Ureter (tissue), 1 donor: ENCODE data around the gene ASTL. TPM values are rescaled to one million over a fixed set of nuclear protein-coding genes. Genes with fewer than 3 reads are reported as not detected.
A peak's percentile ranks its signal among the peaks of the same experiment; 100 is the strongest.

Source experiments
- DNase-seq: peaks from one replicate; pipeline ENCODE4 v3.0.0-alpha.2; 2020; ENCODE audit warnings: low spot score
- total RNA-seq: library from RNA; stranded (reverse); gene quantifications from one replicate; pipeline ENCODE4 v1.2.4, GENCODE V29; 2023
- donor health status: DM: yes; HTN: yes; CAD: no.

The ASTL gene
- total RNA-seq, 1 donor from 2014 or later = not detected

DNA sequence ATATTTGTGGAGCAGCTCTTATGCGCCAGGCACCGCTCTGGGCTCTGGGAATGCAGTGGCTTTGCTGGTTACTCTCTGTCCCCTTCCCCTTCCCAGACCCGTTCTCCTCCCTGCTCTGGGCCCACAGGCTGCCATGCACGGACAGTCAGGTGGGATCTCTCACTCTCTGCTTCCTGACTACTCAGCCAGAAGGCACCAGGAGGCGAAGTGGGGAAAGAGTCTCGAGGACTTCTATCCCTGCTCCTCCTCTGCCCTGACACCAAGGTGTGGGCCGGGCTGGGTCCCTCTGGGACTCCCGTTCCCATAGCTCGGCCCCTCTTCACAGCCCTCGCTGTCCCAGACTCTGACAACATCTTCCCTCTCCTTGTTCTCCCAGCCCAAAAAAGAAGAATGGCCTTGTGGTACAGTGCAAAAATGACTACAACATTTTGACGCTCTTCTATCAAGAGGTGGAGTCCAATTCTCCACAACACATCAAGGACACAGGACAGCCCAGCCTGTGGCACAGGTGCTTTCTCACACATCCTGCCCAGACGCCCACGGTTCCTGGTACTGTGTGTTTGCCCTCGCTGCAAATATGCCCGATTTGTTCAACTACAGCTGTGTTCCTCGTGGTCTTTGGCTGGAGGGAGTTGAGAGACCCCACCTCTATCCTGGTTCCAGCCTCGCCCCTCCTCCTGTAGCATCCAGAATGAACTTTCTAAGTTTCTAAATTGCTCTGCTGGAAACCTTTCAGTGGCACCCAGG is 21.0 kb upstream of the ASTL start:
- DNase-seq = no peak

DNA sequence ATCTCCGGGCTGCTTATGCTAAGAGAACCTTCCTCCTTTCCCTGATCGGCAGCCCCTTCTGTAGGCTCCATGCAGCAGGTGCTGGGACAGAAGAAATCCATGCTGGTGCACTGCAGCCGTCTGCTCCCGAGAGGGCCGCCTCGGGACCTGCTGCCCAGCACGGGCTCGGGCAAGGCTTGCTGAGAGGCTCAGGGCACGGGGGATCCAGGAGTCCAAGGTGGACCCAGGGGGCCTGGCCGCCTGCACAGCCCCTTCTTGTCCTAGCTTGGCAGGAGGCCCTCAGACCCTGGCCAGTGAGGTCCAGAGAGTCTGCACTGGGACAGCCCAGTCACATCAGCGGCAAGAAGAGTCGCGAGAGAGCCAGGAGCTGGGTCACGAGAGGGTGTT is 20.2 kb upstream of the ASTL start:
- DNase-seq = no peak

DNA sequence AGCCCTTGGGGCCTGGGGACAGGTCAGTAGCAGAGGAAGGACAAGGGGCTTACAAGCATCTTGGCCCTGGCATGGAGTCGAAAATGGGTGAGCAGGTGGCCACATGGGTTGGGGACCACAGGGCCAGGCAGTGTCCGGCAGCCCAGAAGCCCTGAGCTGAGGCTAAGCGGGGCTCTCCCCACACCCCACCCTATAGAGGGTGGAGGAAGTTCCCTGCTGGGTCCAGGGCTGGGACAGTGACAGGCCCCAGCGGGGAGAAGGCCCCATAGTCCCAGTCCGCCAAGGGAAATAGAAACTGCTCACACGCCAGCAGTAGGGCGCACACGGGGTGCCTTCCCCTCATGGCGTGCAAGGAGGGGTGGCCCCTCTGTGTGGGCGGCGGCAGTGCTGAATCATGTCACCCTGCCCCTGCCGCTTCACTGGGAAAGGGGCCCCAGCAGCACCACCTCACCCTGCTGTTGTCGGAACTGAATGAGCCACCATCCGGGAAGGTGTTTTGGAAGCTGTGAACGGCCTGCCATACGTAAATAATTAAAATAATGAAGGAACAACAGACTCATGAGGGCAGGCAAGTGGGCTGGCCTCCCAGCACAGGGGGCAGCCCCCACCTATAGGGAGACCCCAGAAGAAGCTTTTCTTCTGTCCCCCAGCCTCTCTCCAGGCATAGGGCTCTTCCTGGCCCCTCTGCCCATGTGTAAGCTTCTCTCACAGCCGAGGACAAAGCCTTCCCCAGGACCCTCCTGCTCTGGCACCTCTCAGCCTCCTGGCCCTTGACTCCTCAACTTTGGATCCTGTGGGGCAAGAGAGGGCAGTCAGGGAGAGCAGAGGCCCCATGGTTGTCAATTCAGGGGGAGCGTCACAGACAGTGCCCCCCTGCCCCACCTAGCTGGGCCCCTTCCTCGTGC is 19.6 kb upstream of the ASTL start:
- DNase-seq = no peak

DNA sequence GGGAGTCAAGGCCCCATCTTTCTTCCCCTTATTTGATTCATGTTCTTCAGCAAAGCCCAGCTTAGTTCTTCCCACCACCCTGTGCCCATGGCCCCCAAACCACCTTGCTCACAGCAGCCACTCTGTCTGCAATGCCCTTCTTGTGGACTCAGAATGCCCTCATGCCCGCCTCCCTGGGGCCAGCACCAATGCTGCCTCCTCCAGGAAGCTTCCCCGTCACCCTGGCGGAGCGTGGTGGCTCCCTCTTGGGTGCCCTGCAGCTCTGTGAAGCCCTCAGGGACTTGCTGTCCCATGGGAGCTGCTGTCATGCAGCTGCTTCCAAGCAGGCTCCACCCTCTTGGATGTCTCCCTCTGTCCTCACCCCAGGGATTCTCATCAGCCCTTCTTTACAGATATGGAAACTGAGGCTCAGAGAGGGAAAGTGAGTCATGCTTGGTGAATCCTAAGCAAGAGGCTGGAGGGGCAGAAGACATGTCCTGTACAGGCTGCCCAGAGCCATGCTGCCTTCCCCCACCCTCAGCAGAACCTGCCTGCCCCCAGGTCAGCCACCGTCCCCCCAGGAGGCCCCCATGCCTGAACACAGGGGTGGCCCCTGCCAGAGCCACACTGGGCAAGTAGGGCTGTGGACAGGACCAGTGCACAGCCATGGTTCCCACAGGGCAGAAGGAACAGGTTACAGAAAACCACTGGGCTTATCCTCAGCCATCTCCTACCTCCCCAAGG is 18.8 kb upstream of the ASTL start:
- no peak for DNase-seq

DNA sequence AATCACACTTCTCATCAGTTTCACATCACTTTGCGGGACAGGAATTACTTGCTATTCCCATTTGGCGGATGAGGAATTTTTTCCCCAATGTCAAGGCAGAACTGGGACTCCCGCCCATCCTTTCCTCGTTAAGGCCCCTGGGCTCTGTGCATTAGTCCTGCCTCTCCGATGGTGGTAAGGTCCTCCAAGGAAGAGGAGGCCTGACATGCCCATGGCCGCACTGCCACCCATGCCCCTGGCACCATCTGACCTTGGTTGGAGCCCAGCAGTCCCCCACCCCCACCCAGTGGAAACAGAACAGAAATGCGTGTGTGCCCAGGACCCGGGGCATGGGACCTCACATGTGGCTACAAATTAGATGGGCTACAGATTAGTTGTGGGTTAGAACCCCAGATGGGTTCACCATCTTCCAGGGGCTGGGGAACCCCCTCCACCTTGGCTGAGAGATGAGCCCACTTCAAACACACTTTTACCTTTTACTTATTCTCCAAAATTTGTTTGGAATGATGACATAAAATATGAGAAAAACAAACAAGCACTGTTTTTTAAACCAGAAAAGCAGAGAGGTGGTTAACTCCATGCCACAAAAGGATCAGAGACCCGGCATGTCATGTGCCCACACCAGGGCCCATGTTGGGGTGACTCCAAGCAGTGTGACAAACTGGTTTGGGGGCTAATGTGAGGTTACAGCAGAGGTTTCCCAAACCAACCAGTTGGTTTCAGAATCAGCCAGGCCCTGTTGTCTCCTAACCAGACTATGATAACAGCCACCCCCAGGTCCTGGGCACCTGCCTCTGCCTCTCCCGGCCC is 17.9 kb upstream of the ASTL start:
- DNase-seq = no peak

DNA sequence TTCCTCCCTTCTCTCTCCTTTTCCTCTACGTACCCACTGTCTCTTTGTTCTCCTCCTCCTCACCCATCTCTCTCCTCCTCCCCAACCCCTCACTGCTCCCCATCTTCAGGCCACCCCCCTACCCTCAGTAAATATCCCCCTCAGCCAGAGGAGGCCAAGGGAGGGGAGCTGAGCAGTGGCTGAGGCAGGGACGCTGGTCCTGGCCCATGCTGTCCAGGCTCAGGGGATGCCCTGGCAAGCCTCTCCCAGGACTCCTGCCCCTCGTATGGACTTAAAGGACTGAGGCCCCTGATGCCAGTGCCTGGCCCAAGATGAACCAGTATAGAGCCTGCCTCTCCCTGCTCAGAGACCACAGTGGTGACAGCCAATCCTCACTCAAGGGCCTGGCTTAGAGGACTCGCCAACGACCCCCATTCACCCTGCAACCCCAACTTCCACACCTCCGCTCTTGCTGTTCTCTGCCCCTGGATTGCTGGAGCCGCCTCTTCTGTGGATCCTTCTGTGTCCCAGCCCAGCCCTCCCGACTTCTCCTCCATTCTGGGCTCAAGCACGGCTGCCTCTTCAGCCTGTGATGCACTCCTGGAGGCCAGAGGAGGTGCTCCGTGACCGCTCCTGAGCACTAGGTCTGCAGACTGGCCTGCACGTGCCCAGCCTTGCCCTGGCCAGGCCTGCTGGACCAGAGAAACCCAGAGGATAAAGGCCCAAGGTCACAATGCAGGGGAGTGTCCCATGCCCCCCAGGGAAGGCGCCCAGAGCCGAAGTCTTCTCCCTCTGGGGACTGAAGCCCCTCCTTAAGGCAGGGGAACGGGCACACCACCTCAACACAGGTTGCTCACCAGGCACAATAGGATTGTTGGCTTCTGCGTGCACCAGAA is 16.4 kb upstream of the ASTL start:
- DNase-seq = no peak

DNA sequence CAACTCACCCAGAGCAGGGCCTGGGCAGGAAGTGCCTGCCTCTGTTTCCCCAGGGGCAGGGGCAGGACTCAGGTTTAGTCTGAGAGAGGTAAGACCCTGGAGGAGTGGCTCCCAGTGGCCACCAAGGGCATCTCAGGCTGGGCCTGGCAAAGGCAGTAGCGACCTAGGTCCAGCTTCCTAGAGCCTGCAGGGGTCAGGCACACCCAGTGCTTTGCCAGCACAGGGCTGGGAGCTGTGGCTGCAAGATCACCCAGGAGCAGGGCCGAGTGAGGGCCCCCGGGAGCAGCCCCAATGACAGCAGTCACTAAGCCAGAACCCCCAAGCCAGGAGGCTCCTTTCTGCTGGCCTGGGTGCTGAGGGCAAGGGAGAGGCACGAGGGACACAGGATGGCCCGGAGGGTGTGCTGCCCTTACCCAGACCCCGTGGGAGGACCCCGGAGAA is 15.7 kb upstream of the ASTL start:
- DNase-seq = no peak

DNA sequence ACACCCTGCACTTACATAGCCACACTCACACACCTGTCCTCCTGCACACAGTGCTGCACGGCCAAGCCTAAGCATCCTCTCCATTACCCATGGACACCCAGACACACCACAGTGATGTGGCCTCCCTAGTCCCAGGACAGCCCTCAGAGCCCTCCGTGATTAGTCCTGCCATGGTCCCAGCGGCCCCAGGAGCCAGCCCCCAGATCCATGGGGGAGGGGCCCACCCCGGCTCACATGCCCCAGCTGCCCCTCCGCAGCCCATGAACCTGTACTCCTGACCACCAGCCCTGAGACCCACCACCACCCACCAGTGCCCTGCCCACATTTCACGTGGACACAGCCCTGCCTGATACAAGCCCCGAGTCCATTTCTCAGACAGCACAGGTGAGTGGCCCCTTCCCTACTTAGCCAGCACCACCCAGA is 15.0 kb upstream of the ASTL start:
- DNase-seq = no peak

DNA sequence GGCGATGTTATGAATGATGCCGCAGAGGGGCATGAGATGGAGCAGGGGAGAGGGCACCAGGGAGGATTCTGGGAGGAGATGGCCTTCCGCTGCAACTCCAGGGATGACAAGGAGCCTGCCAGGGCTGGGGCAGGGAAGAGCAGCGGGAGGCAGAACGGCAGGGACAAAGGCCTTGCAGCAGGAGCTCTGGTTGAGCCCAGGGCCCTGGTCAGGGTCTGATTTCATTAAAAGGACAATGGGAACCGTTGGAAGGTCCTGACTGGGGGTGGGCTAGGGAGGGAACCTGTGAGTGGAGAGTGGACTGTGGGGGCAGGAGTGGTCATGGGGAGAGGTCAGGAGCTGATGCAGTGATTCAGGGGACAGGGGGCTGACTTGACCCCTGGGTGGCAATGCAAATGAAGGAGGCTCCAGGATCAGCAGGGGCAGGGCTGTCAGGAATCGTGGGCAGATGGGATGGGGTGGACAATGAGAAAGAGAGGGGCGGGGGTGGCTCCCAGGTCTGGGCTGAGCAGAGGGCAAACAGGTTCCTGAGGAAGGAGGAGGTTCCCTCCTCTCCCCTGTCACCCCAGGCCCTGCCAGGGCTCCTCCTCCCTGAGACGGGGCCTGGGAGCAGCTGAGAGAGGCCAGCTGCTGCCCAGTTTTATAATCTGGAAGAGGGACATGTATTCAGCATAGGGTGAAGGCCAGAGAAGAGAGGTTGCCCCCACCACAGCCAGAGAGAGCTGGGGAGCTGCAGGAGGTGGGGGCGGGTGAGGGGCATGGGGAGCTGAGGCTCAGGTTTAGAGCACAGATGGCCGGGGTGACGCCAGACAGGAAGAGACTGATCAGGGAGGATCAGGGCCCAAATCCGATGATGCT is 14.2 kb upstream of the ASTL start:
- no peak for DNase-seq

DNA sequence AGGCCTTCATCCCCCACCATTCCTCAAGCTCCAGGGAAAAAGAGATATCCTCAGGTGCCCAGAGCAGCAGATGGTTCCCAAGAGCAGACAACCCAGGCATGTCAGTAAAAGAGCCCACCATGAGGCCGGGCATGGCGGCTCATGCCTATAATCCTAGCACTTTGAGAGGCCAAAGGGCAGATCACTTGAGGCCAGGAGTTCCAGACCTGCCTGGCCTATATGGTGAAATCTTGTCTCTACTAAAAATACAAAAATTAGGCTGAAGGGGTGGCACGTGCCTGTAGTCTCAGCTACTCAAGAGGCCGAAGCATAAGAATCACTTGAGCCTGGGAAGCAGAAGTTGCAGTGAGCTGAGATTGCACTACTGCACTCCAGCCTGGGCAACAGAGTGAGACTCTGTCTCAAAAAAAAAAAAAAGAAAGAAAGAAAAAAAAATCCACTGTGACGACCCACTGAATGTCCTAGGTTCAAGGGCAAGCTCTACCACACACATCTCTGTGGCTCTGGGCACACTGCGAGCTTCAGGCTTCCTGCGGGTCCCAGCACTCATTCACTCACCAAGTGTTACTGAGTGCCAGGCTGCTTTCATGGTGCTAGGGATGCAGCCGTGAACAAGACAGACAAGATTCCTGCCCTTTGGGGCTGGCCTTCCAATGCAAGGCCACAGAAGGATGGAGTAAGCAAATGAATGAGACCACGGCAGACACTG is 13.4 kb upstream of the ASTL start:
- DNase-seq = no peak

DNA sequence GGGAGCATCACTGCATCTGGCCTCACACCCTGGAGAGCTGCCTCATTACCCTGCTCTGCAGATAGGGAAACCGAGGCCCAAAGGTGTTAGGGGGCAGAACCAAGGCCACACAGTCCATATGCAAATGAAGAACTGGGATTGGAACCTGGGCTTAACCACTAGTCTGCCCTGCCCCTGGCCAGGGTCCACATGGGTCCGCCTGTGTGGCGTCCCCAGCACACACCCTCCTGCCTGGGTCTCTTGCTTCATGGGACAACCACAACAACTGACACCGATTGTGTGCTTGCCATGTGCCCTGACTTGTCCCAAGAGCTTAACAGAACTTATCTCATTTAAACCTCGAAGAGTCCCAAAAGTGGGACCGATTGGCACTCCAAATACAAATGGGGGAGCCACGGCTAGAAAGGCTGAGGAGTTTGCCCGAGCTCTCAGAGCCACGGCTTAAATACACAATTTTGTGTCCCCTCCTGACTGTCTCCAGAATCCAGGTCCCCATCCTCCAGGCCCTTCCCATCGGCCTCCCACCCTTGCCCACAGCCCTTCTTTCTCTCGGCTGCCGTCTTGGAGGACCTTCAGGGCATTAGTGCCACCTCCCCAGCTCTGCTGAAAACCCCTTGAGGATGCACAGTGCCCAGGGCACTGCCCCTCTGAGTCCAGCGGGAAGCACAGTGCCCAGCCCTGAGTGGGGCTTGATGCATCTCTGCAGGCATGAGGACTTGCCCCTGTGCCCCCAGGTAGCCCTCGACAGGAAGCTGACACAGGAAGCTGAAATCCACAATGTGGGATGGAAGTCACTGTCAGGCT is 12.7 kb upstream of the ASTL start:
- no peak for DNase-seq

DNA sequence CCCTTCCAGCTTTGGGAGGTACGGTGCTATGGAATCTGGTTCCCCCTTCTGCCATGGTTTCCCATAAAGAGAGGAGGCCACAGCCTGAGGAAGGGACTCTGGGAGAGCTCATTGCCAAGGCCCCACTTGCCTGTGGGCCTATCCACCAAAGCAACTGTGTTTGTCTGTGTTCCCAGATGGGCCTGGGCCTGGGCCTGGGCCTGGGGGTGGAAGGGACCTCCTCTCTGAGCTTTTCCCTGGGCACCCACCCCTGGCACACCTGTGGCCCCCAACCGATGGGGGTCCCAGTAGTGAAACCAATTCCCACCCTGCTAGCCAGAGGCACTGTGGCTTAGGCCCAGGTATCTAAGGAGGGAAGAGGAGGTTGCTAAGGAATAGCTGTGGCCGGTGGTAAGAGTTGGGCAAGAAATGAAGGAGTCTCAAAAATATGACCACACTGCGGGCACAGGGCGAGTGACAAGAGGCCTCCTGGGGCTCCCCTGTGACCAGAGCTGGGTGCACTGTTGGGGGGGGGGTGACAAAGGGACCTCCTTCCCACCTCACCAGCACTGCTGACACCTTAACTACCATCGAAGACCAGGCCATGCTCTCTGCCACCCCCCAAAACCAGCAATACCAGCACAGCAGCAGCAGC is 11.8 kb upstream of the ASTL start:
- no peak for DNase-seq

DNA sequence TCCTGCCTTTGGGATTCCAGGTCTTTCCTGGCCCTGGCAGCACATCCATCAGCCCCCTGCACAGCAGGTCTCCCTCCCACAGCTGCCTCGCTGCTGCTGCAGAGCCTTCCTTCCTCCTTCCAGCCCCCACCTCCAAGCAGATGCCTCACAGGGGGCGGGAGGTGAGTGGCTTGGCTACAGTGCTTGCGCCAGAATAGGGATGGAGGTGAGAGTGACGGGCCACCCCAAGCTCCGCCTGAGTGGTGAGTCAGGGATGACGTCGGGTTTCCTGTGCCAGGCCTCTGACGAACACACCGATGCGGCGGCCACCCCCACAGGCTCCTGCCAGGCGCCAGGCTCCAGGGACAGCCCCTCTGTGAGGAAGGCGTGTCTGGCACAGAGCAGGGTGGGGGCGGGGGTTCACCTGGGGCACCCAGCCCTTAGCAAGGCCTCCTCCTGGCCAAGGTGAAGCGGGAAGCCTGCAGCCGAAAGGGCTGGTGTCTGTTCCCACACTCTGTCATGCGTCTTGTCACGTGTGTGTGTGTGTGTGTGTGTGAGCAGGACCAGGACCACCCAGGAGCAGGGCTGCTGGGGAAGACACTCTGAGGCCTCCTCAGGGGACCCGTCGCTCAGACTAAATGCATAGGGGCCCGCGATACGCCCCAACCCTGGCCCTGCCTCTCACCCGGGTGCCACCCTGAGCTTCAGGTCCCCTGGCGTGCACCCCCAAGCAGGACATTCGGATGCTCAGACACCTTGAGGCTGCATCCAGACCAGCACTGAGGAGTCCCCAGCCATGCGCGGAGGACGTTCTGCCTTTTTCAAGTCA is 10.3 kb upstream of the ASTL start:
- DNase-seq = peak; percentile 89

DNA sequence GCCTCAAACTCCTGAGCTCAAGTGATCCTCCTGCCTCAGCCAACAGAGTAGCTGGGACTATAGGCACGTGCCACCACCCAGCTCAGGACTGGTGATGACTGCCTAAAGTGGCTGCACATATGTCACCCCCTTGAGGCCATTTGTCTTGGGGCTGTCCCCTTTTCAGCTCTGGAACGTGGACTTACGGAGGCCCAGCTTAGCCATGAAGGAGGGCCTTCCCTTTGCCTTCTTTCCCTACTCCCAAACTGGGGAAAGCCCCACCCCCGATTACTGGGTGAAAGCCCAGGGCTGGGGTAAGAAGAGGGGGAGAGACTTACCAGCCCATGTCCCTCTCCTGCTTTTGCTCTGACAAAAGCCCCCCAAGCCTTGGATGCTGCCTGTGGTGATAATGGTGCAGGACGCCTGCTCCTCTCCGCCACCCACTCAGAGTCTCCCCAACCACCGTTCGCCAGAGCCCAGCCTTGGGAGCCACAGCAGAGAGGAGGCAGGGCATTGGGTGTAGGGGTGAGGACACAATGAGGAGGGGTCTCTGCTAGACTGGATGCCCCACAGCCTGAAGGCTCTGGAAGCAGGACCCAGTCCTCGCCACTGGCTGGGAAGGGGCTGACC is 9.4 kb upstream of the ASTL start:
- DNase-seq = no peak

DNA sequence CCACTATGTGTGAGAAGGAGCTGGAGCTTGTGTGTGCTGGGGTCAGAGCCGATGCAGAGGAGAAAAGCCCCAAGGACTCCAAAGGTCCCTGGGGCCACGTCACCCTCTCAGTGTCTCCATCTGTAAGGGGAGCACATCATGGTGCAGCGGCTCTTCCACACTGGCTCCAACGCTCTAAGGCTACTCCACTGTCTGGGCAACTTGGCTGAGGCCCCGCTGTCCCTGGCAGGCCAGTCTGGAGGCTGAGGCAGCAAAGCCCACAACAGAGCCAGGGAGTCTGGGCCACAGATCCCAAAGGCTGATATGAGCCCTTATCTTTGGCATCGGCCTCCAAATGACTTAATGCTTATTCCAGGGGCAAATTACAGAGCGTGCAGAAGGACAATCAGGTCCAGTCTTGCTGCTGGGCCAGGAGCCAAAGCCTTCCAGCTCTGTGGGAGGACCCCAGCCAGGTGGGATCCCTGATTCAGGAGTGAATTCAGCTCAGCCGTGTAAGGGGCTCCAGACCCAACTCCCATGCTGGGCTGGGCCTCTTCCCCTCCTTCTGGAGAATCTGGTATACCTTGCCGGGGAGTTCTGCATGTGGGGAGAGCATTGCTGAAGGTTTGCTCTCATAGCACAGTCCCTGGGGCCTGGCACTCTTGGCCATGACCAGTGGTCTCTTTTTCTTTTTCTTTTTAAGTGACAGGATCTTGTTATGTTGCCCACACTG is 8.7 kb upstream of the ASTL start:
- no peak for DNase-seq
